Middle frontal gyrus (tissue), 1 donor: ENCODE data around the gene ZC3H18.

ENCODE experiments used
- DNase-seq: peaks from one replicate; pipeline ENCODE4 v3.0.0-alpha.2; 2015; ENCODE audit warnings: low spot score; ENCODE audit errors: extremely low spot score

The ZC3H18 gene

DNA sequence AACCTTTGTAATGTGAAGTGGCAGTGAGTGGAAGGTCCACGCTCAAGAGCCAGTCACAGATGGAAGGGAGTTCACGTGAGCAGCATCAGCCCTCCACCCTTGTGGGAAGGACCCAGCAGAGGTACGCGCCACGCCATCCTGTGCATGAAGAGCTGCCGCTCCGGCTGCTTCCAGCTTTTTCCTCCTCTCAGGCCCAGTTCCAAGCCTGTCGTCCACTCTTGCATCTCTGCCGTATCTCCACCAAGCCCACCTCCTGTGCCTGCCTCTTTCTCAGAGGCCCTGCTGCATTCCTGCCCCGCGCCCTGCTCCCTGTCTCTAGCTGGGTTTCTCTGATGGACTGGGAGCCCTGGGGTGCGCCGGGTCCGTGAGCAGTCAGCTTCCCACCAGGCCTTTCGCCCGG, 10.2 kb downstream of the ZC3H18 start:
- no peak for DNase-seq

DNA sequence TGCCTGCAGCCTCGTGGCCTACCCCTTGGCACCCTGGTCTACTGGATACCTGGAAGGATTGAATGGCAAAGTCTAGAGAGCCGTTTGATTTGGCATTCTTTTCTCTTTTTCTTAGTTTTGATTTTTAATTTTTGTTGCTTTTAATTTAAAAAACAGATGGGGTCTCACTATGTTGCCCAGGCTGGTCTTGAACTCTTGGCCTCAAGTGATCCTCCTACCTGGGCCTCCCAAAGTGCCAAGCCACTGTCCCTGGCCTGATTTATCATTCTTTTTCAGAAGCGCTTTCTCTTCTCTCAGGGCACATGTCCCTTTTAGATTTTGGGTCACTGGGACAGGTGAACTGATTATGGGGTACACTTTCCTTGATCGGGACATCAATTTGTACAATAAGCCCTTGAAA, 10.8 kb downstream of the ZC3H18 start:
- DNase-seq: no peak

DNA sequence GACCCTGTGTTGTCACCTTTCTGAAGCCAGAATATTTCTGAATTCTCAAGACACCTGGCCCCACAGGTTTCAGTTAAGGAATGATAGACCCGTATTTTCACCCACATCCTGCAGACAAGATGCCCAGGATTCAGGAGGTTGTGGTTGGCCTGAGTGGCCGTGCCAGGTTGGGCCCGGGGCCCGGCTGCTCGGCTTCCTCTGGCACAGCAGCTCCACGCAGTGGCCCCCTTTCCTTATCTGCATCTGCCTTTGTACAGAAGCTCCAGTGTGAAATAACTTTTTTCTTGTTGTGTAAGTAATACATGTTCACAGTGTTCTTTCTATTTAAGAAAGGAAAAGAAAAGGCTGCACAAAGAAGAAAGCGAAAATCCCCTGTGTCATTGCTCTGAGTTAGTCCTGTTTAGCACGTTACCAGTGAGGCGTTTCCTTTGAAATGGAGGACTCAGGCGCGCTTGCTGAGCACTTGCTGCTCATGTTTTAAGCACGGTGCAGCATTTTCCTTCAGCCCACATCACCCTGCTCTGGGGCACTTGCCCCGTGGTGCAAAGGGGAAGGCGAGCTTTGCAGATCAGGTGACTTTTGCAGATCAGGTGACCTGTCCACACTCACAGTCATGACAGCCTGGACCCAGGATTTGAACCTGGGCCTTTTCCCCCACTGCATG, 12.8 kb downstream of the ZC3H18 start:
- no peak for DNase-seq

DNA sequence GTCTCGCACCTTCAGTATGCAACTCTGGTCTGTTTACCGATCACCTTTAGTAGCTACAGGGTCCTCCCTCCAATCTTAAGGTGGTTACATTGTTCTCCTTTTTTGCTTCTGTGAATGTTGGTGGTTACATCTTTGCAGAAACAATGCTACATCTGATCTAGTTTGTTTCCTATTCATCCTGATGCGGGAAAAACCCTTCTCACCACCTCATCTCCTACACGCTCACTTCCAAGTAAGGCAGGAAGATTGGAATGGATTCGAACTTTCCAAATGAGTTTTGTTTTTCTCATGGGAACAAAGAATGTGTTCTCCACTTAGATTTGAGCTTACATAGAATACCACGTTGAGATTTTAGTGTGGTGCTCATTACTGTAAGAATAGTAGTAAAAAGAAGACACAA, 14.5 kb downstream of the ZC3H18 start:
- no peak for DNase-seq

DNA sequence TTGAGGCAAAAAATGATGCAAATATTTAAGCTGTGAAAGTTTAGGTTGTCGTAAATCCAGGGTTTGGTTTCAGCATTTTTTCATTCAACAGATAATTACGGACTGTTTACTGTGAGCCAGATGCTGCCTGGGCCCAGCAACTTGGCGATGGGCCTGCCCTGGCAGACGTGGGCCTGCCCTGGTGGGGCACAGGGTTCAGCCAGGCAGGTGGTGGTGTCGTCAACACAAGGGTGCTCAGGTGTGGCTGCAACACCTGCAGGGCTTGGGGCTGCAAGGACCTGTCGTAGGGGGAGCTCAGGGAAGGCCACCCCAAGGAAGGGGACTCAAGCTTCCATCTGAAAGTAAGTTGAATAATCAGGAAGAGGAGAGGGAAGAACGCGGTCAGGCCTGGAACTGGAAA, 15.1 kb downstream of the ZC3H18 start:
- DNase-seq: no peak

DNA sequence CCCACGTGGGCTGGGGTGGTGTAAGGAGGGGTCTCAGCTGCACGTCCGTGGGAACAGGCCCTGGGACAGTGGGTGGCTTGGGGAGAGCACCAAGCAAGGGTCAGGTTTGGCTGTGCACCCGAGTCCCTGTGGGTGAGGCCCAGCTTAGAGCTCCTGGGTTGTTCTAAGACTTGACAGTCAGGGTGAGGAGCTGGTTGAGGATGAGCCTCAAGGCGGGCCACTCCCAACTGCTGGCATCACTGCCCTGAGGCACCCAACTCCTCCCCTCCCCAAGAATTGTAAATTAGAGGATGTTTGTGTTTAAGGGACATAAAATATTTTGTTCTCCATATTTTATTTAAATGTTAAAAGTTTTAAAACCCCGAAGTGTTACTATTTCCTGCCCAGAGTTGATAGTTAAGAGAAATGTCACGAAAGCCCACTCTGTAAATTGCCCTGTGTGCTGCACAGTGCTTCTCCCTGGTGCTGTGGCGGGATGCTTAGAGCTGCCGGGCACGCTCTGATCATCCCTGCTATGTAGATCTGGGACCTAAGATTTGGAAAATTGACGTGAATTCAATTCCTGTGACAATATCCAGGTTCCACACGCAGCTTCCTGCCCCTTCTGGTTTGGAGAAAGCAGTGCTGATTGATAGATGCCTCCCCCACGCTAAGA, 15.9 kb downstream of the ZC3H18 start:
- no peak for DNase-seq

DNA sequence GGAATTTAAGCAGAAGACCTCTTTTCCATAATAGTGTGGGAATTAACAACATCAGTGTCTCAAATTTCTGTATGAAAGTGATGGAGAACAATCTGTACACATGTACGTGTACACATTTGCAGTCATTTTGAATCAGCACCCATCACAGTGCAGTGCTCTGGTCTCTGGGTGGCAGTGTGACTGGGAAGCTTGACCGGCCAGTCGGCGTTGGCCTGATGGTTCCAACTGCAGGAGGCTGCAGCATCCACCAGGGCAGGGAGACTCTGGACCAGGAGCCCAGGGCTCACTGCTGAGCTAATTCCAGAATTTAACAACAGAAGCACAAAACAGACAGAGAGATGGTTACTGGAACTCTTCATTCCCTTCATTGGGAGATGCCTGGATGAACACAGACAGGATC, 17.9 kb downstream of the ZC3H18 start:
- no peak for DNase-seq

DNA sequence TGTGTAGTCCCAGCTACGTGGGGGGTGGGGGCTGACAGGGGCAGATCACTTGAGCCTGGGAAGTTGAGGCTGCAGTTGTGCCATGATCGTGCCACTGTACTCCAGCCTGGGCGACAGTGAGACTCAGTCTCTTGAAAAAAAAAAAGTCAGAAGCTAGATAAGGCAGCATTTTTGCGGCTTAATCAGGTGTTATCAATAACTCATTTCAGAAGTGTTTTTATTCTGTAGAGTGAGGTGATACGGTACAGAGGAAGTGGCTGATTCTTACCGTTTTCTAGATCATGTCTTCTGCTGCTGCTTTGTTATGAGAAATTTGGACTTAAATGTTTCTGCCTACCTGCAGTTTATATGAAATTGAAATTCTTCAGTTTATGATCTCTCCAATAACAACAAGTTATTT, 18.6 kb downstream of the ZC3H18 start:
- no peak for DNase-seq

DNA sequence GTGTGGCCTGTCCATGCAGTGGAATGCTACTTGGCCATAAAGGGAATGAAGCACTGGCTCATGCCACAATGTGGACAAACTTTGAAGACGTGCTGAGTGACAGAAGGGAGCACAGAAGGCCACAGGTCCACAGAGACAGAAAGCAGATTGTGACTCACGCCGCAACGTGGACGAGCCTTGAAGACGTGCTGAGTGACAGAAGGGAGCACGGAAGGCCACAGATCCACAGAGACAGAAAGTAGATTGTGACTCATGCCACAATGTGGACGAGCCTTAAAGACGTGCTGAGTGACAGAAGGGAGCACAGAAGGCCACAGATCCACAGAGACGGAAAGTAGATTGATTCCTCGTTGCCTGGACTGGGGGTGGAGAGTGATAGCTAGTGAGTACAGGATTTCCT, 19.2 kb downstream of the ZC3H18 start:
- DNase-seq: no peak

DNA sequence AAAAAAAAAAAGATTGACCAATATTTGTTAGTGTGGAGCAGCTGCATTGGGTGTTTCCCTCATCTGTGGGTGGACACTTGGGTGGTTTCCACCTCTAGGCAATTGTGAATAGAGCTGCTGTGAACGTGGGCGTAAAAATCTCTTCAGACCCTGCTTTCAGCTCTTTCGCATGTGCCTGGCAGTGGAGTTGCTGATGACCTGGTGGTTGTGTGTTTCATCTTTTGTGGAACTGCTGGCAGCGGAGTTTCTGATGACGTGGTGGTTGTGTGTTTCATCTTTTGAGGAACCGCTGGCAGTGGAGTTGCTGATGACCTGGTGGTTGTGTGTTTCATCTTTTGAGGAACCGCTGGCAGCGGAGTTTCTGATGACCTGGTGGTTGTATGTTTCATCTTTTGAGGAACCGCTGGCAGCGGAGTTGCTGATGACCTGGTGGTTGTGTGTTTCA, 21.4 kb downstream of the ZC3H18 start:
- DNase-seq: no peak

DNA sequence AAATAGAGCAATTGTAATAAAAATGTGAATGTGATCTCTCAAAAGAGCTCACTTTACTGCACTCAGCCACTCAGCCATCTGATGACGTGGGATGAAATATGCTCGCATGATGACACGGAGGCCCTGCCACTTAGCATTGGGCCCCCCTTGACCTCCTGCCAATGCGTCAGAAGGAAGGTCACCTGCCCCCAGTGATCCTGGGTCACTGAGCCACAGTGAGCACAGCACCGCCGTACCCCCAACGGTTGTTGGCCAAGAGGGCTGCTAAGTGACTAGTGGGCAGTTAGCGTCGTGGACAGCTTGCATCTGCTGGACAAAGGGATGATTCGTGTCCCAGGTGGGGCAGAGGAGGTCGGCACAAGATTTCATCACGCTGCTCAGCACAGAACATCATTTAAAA, 22.9 kb downstream of the ZC3H18 start:
- DNase-seq: no peak

DNA sequence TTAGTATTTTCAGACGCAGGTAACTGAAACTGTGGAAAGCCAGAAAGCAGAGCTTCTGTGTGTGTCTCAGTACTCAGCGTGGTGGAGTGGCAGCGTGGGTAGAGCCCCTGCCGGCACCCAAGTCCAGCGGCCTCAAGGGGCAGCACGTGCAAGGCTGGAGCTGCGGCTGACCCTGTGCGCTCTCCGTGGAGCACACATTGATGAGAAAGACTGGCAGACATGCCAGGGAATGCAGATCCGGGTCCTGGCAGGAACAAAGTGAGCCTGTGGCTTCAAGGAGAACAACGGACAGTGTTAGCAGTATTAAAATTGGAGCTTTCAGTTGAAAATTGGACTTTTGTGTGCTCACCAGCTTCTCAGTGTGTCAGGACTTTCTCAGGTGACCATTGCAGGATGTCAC, 23.3 kb downstream of the ZC3H18 start:
- DNase-seq: no peak

DNA sequence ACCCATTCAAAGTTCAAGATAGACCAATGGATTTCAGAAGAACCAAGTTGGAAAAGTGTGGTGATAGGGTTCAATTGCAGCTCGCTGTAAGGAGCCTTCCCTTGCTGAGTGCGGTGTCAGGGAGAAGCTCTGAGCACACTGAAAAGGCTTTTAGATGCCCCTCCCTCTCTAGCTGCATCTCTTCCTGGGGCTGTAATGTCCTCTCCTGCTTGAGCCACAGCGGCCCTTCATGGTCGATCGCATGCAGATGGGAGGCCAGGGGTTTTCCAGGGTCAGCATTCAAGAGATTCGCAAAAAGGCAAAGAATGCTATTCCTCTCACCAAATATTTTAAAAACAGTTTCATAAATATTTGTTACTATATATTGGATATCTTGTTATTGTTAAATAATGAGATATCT, 23.7 kb downstream of the ZC3H18 start:
- no peak for DNase-seq

DNA sequence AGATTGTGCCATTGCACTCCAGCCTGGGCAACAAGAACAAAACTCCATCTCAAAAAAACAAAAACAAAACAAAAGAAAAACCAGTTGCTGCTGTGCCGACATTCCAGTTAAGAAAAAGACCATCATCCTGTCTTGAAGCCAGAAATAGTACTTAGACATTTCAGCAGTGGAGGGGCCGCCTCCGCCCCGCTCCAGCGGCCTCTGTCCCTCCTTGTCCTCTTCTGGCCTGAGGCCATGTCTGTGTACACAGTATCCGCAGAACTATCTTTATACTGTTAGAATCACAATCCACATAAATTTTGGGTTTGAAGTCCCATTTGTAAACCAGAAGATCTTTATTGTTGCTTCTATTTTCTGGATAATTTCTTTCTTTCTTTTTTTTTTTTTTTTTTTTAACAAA, 24.9 kb downstream of the ZC3H18 start:
- no peak for DNase-seq

DNA sequence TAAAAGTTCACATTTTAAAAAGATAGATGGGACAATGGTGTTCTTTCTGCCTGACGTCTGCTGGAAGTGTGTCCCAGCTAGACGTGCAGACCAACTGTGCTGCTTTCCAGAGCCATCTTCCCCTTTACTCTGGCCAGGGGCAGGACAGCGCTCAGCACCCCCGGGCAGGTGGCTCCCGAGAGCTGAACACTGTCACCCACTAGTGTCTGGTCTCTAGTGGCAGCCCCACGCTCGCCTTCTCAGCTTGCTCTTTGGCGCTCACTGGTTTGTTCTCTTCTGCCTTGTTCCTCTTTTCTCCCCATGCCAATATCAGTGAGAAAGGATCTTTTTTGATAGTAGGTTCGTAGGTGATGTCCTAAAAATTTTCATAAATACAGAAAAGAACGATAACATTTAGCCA, 25.7 kb downstream of the ZC3H18 start:
- no peak for DNase-seq

DNA sequence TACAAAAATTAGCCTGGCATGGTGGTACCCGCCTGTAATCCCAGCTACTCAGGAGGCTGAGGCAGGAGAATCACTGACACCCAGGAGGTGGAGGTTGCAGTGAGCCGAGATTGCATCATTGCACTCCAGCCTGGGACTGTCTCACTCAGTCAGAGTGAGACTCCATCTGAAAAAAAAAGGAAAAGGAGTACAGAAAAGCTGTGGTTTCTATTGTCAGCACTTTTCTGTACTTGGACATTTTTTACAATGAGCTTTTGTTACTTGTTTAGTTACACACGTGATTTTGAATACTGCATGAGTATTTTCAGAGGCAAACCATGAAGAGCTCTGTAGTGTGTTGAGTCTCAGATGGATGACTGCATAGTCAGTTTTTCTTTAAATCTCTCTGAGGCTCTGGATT, 26.3 kb downstream of the ZC3H18 start:
- peak; percentile 19 for DNase-seq

DNA sequence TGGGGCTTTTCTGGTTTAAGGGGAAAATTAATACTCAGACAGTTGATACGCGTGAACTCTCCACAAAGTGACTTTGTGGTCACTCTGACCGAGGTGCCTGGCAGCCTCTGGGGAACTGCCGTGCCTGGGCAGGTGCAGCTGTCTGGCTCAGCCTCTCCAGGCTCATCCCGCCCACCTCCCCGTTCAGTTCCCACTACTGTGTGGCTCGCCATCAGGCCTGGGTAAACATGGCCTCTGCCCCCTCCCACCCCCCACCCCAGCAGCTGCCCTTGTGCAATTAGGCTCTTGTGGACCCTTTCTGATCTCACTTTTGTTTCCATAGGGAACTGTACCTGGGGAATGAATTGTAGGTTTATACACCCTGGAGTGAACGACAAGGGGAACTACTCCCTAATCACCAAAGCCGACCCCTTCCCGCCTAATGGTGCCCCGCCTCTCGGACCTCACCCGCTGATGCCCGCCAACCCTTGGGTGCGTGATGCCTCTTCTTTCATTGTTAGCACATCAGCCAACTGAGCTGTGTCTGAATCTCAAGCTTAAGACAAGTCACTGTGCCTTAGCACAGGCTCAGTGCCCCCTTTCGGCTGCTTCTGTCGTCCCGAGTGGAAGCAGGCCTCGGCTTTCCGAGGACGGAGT, 27.8 kb downstream of the ZC3H18 start:
- DNase-seq: no peak

DNA sequence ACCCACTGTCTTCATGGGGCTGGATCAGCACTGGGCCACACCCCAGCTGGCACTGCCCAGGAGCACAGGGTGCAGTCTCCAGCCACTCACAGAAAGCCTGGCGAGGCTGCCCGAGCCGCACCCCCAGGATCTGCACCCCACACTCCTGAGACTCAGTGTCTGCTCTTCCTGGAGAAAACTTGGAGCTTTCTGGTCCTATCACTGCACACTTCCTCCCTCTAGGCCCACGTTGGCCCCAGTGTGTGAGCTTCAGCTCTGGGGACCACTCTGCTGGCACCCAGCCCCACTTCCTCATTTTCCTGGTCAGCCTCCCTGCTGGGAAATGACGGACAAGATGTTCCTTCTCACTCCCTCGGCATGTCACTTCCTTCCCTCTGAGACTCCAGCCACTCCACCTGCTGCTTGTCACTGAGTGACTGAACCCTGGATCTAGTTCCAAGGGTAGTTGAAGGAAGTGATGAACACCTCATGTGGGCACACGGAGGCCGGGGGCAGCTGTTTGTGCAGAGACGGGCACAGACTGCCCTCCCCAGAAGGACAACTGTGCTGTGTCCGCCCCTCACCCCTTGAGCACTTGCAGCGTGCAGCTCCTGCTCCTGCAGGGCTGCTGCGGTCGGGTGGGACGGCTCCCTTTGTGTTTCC, 29.0 kb downstream of the ZC3H18 start:
- DNase-seq: no peak

DNA sequence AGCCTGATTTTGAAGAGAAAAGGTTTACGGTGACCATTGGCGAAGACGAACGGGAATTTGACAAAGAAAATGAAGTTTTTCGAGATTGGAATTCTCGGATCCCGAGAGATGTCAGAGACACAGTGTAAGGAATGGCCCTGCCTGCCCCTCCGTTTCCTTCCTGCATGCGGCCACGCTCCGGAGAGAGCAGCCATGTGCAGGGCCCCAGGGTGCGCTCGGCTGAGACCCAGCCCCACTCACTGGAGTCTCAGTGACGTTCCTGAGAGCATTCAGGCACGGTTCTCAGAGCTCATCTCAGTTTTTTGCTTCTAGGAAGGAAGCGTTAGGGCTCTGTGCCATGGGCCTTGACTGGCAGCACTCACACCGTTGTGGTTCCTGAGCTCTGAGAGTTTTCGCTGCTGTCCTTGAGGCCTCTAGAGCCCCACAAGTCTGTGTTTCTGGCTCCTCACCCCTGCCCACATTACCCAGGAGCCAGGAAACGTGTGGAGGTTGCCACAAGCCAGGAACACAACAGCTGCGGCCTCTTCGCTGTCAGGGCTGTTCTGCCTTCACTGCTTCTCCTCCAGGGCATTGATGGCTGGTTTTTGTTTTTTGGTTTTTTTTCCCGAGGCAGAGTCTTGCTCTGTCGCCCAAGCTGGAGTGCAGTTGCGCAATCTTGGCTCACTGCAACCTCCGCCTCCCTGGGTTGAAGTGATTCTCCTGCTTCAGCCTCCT, 29.8 kb downstream of the ZC3H18 start:
- no peak for DNase-seq

DNA sequence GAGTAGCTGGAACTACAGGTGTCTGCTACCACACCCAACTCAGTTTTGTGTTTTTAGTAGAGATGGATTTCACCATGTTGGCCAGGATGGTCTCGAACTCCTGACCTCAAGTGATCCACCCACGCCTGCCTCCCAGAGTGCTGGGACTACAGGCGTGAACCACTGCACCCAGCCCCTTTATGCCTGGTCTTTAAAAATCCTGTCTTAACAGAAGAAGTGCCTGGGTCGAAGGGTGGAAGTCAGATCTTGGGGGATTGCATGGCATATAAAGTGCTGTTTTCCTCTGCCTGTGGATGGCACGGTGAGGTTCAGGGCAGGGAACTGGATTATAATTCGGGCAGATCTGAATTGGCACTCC, 30.3 kb downstream of the ZC3H18 start:
- DNase-seq: no peak

DNA sequence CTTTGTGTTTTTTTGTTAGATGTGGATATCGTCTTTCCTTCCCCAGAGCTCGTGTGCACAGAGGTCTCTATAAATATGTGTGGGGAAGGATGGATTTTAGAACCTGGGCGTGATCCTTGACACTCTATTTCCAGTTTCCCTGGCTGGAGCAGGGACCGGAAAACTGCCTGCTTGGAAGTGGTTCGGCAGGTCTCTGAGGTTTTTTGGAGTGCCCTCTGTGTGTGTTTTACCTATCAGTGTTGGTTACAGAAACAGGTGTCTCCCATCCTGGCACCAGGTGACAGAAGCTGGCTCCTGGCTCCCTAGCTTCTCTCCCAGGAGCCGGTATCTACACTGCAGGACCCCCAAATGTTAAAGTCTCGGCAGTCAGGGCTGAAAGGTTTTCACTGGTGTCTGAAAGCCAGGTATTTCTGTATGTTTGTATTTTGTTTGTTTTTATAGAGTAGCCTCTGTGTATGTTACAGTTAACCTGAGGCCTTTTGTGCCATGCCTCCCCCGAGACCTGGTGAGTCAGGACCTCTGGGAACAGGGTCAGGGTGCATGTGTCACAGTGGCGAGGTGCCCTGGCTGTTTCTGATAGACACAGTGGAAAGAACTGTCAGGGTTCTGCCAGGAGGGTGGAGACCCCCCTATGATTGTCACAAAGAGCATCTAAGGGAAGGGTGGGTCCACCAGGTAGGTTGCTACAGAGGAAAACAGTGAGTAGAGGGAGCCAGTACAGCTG, 31.3 kb downstream of the ZC3H18 start:
- DNase-seq: no peak
